Retinal pigment epithelial cell (primary cell): ENCODE results near the gene SCLT1.

Source experiments
- DNase-seq: peaks from one replicate; pipeline ENCODE4 v3.0.0-alpha.2; 2010; ENCODE audit warnings: low read depth
- H3K4me3 ChIP-seq: 2 replicates; pipeline ENCODE4 v1.5.1; 2011; ENCODE audit warnings: mild to moderate bottlenecking, low read length, control low read depth, moderate library complexity
- TF ChIP-seq, protein P1 (sequence below): conservative IDR thresholded peaks from 2 replicates; pipeline ENCODE4 v1.5.1; 2011; ENCODE audit warnings: low read depth, low read length, control low read depth, inconsistent platforms

Gene SCLT1

DNA sequence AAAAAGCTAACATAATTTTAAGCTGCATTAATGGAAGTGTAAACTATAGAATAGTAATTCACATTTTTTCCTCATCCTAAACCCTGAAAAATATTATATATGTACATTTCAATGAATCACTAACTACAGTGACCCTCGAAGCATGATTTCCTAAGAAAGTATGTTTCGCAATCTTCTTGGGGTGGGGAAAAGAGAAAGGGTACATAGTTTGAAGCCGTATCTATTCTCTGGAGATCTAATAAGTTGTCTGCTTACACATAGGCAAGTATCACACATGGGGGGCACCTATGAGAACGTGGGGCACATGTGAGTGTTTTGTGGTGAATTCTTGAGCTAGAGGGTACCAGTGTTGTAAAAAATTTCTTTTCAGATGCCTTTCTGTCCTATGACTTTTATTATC is 212.7 kb downstream of the SCLT1 start:
- DNase-seq, result no peak
- no peak overlapping the region for H3K4me3 ChIP-seq
- TF ChIP-seq, protein P1, sequence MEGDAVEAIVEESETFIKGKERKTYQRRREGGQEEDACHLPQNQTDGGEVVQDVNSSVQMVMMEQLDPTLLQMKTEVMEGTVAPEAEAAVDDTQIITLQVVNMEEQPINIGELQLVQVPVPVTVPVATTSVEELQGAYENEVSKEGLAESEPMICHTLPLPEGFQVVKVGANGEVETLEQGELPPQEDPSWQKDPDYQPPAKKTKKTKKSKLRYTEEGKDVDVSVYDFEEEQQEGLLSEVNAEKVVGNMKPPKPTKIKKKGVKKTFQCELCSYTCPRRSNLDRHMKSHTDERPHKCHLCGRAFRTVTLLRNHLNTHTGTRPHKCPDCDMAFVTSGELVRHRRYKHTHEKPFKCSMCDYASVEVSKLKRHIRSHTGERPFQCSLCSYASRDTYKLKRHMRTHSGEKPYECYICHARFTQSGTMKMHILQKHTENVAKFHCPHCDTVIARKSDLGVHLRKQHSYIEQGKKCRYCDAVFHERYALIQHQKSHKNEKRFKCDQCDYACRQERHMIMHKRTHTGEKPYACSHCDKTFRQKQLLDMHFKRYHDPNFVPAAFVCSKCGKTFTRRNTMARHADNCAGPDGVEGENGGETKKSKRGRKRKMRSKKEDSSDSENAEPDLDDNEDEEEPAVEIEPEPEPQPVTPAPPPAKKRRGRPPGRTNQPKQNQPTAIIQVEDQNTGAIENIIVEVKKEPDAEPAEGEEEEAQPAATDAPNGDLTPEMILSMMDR, result no peak

DNA sequence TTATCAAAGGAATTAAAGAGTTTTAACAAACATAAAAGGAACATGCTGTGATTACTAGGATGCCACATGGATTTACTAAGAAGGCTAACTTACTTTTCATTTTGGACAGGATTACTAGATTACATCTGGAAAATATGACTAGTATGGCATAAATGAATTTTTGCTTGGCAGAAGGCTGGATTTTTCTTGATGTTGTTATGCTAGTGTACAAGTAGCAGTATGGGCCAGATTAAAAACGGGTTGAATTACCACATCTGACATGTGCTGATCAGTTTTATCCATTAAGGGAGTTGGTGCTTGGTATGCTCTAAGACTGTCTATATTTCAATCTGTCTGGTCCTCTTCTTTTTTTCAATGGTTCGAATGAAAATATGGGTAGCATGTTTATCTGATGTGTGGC is 213.4 kb downstream of the SCLT1 start:
- no peak for DNase-seq
- H3K4me3 ChIP-seq, result no peak overlapping the region
- TF ChIP-seq, protein P1, result no peak

DNA sequence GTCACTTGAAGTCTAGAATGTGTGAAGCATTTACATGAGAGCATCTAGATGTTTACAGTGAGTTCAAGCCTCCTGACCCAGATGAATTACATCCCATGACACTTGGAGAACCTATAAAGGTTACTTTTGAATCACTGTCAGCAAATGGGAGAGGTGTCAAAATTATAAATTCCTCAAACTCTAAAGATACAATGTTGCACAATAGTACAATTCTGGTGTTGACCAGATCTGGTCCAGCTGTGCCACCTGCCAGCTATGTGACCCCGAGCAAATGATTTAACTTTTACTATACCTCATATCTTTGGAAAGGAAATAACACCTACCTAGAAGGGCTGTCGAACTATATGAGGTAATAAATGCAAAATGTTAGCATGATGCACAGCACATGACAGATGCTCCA is 214.1 kb downstream of the SCLT1 start:
- TF ChIP-seq, protein P1, result no peak
- H3K4me3 ChIP-seq, result no peak overlapping the region
- DNase-seq, result no peak

DNA sequence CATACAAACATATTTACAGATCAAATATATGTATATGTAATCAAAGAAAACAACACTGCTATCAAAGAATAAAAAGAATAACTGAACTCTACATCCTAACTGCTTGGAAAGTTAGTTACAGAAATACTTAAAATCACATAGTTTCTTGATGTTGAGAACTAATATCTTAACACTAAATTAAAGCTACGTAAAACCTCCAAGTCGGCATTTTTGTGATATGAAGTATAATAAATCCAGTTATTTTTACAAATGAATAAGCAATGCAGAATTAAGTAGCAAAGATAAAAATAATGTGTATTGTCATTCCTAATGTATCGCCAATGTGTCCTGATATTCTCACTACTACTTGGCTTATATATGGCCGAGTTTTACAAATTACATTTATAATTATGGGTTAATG is 215.4 kb downstream of the SCLT1 start:
- DNase-seq, result no peak
- no peak overlapping the region for H3K4me3 ChIP-seq
- TF ChIP-seq, protein P1, result no peak

DNA sequence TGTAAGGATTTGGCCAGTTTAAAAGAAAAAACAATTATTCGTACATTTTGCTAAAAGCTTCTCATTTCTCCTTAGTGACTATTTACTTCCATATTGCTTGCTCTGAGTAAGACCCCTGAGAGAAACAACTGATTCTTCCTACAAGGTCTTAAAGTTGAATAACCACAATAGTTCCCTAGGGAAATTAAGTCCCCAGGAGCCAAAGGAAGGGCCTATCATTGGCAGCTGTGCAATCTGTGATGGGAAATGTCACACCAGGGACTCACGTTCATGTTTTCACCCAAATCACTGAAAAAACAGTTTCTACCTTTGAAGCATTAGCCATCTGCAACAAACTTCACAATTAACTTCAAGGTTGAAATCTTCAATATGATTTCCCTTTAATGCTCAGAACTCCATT is 217.1 kb downstream of the SCLT1 start:
- DNase-seq, result no peak
- TF ChIP-seq, protein P1, result no peak

DNA sequence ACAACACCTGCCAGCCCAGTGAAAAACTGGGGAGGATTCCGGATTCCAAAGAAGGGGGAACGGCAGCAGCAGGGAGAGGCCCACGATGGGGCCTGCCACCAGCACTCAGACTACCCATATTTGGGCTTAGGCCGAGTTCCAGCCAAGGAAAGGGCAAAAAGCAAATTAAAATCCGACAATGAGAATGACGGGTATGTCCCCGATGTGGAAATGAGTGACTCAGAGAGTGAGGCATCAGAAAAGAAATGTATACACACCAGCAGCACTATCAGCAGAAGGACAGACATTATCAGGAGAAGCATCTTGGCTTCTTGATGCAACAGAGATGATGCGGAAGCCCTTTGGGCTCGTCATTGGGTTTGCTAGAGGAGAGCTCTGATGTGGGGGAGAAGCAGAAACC is 221.4 kb downstream of the SCLT1 start:
- TF ChIP-seq, protein P1, result no peak
- DNase-seq, result no peak
- no peak overlapping the region for H3K4me3 ChIP-seq

More for the DNA sequence above, 217.1 kb downstream of the SCLT1 start:
- H3K4me3 ChIP-seq, result no peak overlapping the region

DNA sequence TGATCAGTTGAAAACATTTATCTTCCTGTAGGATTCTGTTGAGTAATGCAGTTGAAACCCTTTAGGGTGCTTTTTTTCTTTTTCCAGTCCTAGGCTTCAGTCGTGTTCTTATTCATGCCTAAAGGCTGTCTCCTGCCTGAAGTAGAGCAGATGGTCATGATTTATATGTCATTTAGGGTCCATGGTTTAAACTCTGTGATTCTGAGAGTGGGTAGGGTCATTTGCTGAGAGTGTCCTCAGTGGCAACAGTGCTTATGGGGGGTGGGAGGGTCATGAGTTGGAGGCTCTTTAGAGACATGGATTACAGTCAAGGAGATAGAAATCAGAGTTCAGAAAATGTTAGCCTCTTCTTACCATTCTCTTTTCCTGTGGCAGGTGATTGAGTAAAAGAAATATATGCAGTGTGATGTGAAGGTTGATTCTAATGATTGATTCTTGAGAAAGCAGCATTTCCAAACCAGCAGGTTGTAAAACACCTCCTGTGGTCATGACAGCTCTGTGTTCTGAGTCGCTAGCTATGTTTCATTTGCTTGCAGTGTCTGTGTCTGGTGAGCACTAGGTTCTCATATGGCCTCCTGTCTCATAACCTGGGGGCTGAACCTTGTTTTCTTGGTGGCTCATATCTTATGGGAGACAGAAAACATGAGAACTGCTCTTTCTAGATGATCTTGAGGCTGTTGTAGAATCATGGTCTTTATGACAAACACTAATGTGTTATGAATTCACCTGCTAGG is 223.4 kb downstream of the SCLT1 start:
- TF ChIP-seq, protein P1, result no peak
- DNase-seq, result no peak
- no peak overlapping the region for H3K4me3 ChIP-seq
